Measurements from ENCODE around the gene POLR3H. TPM values are rescaled to one million over a fixed set of nuclear protein-coding genes. Genes with fewer than 3 reads are reported as not detected.

POLR3H gene
- polyA plus RNA-seq, 1 donor from 2014 or later: 28.0 TPM

- H3K9me2 ChIP-seq (ENCODE audit: insufficient read depth, low read length): no peaks in the 10 kb centered on the region
Measured at GRCh38 chr22:41517172-41518047, 26.9 kb downstream of the POLR3H start.

More at GRCh38 chr22:41517172-41518047, 26.9 kb downstream of the POLR3H start:
- Histone ChIP-seq H3K9ac (ENCODE audit: low read length) (no peak overlapping the region), H3K79me2 (replicated peaks; ENCODE audit: insufficient read depth, low read length) (no peaks in the 10 kb centered on the region), H2AFZ (ENCODE audit: low read depth, low read length) (no peak overlapping the region), H3K36me3 (ENCODE audit: insufficient read depth, low read length) (no peaks in the 10 kb centered on the region), H3K27me3 (ENCODE audit: insufficient read depth, low read depth, low read length) (no peaks in the 10 kb centered on the region), H3K4me3 (ENCODE audit: low read length) (no peak overlapping the region), H4K20me1 (ENCODE audit: insufficient read depth) (no peaks in the 10 kb centered on the region), H3F3A (ENCODE audit: insufficient read depth, low read length, poor library complexity, severe bottlenecking) (no peaks in the 10 kb centered on the region), H3K4me2 (ENCODE audit: low read length) (no peak overlapping the region), H3K27ac (ENCODE audit: low read length) (no peak overlapping the region), H3K9me3 (ENCODE audit: low read length) (no peaks in the 10 kb centered on the region)
- TF ChIP-seq POLR2AphosphoS5 (IDR thresholded peaks at IDR 0.05): no peak
- peak; percentile 96 for TF ChIP-seq CTCF (IDR thresholded peaks at IDR 0.05; ENCODE audit: poor library complexity, severe bottlenecking)
- TF ChIP-seq RAD21 (conservative IDR thresholded peaks at IDR 0.05): peak; percentile 98
- no peak for TF ChIP-seq TAF1 (IDR thresholded peaks at IDR 0.05; ENCODE audit: low read depth)
- no peak for TF ChIP-seq EP300 (conservative IDR thresholded peaks at IDR 0.05; ENCODE audit: poor library complexity, severe bottlenecking)
- no peak for TF ChIP-seq REST (IDR thresholded peaks at IDR 0.05; ENCODE audit: borderline replicate concordance)
- no peak for TF ChIP-seq MXI1 (conservative IDR thresholded peaks at IDR 0.05; ENCODE audit: poor library complexity, severe bottlenecking)
- TF ChIP-seq EZH2 (IDR thresholded peaks at IDR 0.05; ENCODE audit: borderline replicate concordance, insufficient read depth, low read length, poor library complexity, severe bottlenecking): no peak
- peak; percentile 91 for TF ChIP-seq SMC3 (conservative IDR thresholded peaks at IDR 0.05; ENCODE audit: poor library complexity)

Data from neural cell (in vitro differentiated cells).